NT2/D1 (cell line): Measurements from ENCODE around the gene SPAG7.

Experiments
- SUZ12 ChIP-seq: IDR thresholded peaks from 2 replicates; pipeline ENCODE4 v1.6.1; 2011; ENCODE audit not compliant: insufficient read length, insufficient read depth; ENCODE audit errors: extremely low read depth
- YY1 ChIP-seq: IDR thresholded peaks from 2 replicates; pipeline ENCODE4 v1.6.1; 2011; ENCODE audit not compliant: insufficient read length, insufficient read depth
- ZNF274 ChIP-seq: IDR thresholded peaks from 2 replicates; pipeline ENCODE4 v1.6.1; 2011; ENCODE audit warnings: mild to moderate bottlenecking, low read depth, low read length

- TF ChIP-seq SUZ12 (no peak), YY1 (no peak), ZNF274 (no peak)
These were observed 20.0 kb downstream of the SPAG7 start for GRCh38 chr17:4947411-4948165.
